GM19099 (cell line): ENCODE data around the gene UGT1A3.

Experiments used
- POLR2A ChIP-seq: IDR thresholded peaks from 3 replicates; pipeline ENCODE4 v1.6.1; 2011; ENCODE audit warnings: low read depth; ENCODE audit not compliant: insufficient read length; ENCODE audit errors: extremely low read depth

The UGT1A3 gene

GRCh38 chr2:233814056-233814835, 85.4 kb downstream of the UGT1A3 start:
- no peak for TF ChIP-seq POLR2A

- no peak for TF ChIP-seq POLR2A
These were observed 87.0 kb downstream of the UGT1A3 start for GRCh38 chr2:233815861-233816260.

GRCh38 chr2:233816334-233816733, 87.5 kb downstream of the UGT1A3 start:
- no peak for TF ChIP-seq POLR2A

GRCh38 chr2:233816771-233817170, 87.9 kb downstream of the UGT1A3 start:
- TF ChIP-seq POLR2A = no peak

GRCh38 chr2:233817361-233817911, 88.6 kb downstream of the UGT1A3 start:
- TF ChIP-seq POLR2A = no peak

DNA sequence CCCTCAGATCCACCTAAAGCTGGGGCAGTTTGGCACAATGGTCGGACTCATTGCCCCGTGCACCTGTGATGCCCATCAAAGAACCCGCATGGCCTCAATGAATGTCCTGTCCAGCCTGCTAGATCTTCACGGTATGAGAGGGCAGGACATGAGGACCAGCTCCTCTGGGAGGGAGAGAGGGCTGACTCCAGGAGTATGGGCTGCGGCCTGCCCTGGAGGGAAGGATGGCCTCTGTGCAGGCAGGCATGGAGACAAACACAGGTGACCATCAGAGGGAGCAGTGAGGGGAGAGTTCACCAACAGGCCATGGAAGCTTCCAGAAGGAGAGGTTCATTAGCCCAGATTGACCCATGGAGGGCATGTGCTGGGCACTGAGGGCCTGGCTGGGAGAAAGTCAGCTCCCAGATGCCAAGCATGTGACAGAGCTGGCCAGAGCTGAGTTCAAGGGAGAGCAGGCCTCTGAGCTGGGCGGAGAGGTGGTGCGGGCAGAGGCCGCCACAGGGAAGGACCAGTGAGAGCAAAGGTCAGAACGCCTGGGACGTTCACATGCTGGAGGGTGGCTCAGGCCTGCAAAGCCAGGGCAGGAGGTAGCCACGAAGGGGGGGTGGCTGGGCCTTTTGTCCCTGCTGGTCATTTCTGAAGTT, 89.3 kb downstream of the UGT1A3 start:
- TF ChIP-seq POLR2A = no peak

DNA sequence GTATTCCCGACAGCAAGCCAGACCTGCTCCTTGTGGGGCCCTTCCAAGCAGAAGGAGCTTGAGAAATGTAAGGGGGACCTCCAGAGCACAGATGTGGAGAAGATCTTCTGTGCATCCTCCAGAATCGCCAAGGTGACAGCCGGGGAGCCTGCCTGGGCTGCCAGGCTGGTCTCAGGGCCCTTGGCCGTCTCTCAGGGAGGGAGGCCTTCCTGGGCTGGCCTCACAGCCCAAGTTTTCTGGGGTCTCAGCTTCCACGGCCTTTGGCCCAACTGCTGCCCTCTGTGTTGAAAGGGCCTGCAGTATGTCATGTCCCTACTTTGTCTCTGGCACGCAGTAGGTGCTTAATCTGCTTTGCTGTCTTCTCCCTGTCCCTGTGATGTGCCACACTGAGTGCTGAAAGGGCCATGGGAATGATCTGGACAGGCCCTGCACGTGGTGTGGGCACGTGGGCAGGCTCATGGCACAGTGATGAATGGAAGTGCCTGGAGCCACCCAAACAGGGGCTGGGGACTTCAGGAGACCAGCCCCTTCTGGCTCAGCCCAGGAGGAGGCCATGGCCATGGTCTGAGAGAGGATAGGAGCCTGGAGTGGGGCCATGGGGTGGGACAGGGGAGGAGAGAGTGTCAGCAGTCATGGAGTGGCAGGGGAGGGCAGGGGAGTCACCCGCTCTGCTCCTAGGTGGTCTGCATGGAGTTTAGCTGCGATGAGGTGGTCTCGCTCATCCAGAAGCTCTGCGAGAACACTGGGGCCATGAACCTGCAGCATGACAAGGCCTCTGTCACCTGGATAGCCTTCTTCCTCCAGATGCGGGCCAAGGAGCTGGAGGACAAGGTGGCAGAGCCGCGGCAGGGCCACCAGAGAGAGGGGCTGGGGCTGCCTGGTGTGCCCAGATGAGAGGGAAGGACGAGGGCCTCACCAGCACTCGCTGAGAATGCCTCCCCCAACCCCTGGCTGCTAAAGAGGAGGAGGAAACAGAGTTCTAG, 90.1 kb downstream of the UGT1A3 start:
- no peak for TF ChIP-seq POLR2A

DNA sequence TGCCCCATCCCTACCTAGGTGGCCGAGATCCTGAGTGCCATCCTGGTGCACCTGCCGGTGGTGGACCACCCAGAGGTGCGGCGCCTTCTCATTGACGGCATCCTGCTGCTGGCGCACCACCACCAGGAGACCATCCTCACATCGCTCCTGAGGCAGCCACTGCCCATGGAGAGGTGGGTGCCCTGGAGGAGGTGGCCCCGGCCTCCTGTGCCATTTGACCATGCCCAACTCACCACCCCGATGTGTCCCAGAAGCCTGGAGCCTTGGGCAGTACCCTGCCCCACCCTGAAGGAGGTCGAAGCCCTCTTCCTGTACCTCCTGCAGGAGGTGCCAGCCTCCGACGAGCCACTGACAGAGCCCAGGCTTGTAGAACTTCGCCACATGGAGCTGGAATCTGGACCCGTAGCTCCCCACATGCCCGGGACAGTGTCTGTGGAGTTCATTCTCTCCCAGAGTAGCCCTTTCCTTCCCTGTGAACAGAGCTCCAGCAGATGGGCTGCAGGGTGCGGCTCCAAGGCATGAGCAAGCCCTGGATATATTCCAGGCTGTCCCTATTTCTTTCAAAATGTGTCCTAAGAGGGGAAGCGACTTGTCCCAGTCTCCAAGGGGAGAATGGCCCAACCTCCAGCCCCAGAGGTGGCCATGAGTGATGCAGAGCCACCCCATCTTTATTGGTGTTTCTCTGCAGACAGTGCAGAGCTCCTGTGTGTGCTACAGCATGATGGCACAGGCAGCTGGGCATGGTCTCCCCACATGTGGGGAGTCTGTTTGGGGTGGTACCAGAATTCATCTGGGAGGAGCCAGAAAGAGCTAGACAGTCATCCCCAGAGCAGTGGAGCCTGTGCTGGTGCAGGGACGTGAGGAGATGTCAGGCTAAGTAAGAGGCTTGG, 91.3 kb downstream of the UGT1A3 start:
- TF ChIP-seq POLR2A = no peak

DNA sequence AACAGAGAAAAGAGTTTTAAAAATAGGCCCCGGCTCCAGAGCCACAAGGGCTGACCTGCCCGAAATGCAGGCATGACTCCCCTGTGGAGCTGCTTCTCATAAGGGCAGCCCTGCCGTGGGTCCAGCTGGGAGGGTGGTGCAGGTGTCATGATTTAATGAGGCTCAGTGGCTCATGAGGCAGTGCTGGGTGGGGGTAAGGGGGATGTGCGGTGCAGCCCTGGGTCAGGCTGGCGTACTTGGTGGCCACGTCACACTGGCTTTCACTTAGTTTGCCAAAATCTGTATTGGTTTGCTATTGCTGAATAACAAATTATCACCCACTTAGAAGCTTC, 91.9 kb downstream of the UGT1A3 start:
- TF ChIP-seq POLR2A = no peak

DNA sequence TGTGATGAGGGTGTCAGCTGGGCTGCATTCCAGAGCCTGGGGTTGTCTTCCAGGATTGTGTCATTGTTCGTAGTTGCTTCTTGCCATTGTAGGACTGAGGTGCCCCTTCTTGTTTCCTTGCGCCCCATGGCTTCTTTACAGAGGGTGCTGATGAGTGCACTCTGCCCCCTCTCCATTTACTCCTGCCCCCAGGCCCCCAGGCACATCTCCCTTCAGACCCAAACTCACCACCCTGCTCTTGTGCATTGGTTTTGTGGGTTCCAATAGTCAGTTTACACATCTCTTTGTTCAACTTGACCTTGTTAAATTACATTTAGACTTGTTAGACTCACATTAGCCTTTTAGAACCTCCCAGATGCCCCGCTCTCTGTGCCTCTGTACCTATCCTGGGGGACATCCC, 92.4 kb downstream of the UGT1A3 start:
- TF ChIP-seq POLR2A = no peak

GRCh38 chr2:233821709-233822100, 92.9 kb downstream of the UGT1A3 start:
- no peak for TF ChIP-seq POLR2A

GRCh38 chr2:233822101-233822771, 93.4 kb downstream of the UGT1A3 start:
- TF ChIP-seq POLR2A = no peak
